MM.1S (cell line): ENCODE results near the gene NCOA1.

Experiments
- CTCF ChIP-seq: fragments of 300-600 bp; sonication (generic); IDR thresholded peaks from 2 replicates; pipeline ENCODE4 v1.5.1; 2016; ENCODE audit warnings: antibody characterized with exemption, low read length, mixed read lengths
- EZH2phosphoT487 ChIP-seq: fragments of 300-600 bp; sonication (generic); IDR thresholded peaks from 2 replicates; pipeline ENCODE4 v1.6.1; 2018; ENCODE audit warnings: antibody characterized with exemption, low read length

- TF ChIP-seq CTCF (no peak), EZH2phosphoT487 (no peak)
Observed at GRCh38 chr2:24515831-24516230, 24.8 kb downstream of the NCOA1 start.
